Testis (tissue), 3 donors: ENCODE results near the gene HPS1. TPM values are rescaled to one million over a fixed set of nuclear protein-coding genes. Genes with fewer than 3 reads are reported as not detected.

Source experiments
- DNase-seq: peaks from one replicate; pipeline ENCODE4 v3.0.0-alpha.2; 2019
- H3K27ac ChIP-seq, 2 donors: fragments of 200-600 bp; sonication (generic); one replicate each; pipeline ENCODE4 v1.5.1; 2019
- H3K27me3 ChIP-seq: fragments of 200-600 bp; sonication (generic); one replicate; pipeline ENCODE4 v1.5.1; 2019
- H3K36me3 ChIP-seq: fragments of 200-600 bp; sonication (generic); one replicate; pipeline ENCODE4 v1.5.1; 2017; ENCODE audit warnings: low read depth; ENCODE audit errors: missing control alignments
- H3K4me1 ChIP-seq: fragments of 200-600 bp; sonication (generic); one replicate; pipeline ENCODE4 v1.5.1; 2019
- H3K4me3 ChIP-seq, 2 donors: fragments of 200-600 bp; sonication (generic); one replicate each; pipeline ENCODE4 v1.5.1; 2017 to 2019
- H3K9me3 ChIP-seq: fragments of 200-600 bp; sonication (generic); one replicate; pipeline ENCODE4 v1.5.1; 2017
- CTCF ChIP-seq, 3 experiments: fragments of 450-650 bp in 2 of 3; fragments of 200-600 bp in 1 of 3; sonication (generic) in 1 of 3; IDR thresholded peaks; one replicate each; pipeline ENCODE4 v1.5.1; 2016 to 2019; ENCODE audit warnings: antibody characterized with exemption in 3 of 3, mild to moderate bottlenecking in 2 of 3, moderate library complexity in 1 of 3
- POLR2A ChIP-seq: fragments of 450-650 bp; IDR thresholded peaks from one replicate; pipeline ENCODE4 v1.6.1; 2017; ENCODE audit warnings: antibody characterized with exemption, mild to moderate bottlenecking, moderate library complexity
- WGBS, 2 donors: methylation state at CpG; one replicate each; pipeline ENCODE4 v1.1.5; 2018; 5-methylcytosine and 5-hydroxymethylcytosine counted together
- intact Hi-C: fragments of 100-400 bp; cut with DNase I; formaldehyde crosslinking; loops from one replicate; pipeline ENCODE4 v1.15.1; 2023; ENCODE audit warnings: low total_unique reads
- polyA plus RNA-seq: library from polyadenylated mRNA; stranded (reverse); fragments of 350-450 nt; fragmentation: Illumina TruSeq; extraction: RNeasy Lipid Tissue Mini Kit (QIAGEN cat#74804); gene quantifications from one replicate; pipeline ENCODE4 v1.2.3, GENCODE V29; 2014; ENCODE audit warnings: low read depth, low replicate concordance; ENCODE audit not compliant: insufficient read depth
- total RNA-seq, 2 donors: library from RNA; depleted of rRNA; stranded (reverse); fragments of >200 nt; gene quantifications; one replicate each; pipeline ENCODE4 v1.2.3, GENCODE V29; 2016

HPS1 gene
- total and polyA plus RNA-seq, 3 donors from 2014 or later = 53.6 to 73.4 (median 59.4) TPM

GRCh38 chr10:98415731-98416119 is 31.0 kb downstream of the HPS1 start:
- no peak for DNase-seq
- Histone ChIP-seq H3K4me3 (no peak overlapping the region), H3K4me1 (peaks cover 9% of the 10 kb centered on the region), H3K9me3 (no peaks in the 10 kb centered on the region), H3K27me3 (no peaks in the 10 kb centered on the region), H3K36me3 (no peaks in the 10 kb centered on the region), H3K27ac (peak overlapping the region in 1 of 2 donors; percentile 72)
- intact Hi-C loops = no loop called here
- WGBS, 2 donors = 40 to 43% methylated on average over 7 to 8 of the region's 8 CpGs
- TF ChIP-seq CTCF (IDR thresholded peaks at IDR 0.05) (no peak), POLR2A (no peak)

GRCh38 chr10:98414932-98415730 is 31.6 kb downstream of the HPS1 start, which contains the start of gene PYROXD2:
TSS of gene PYROXD2 (minus strand) at chr10:98415182. CDS start at chr10:98415135, 47 bp downstream.
- no peaks in the 10 kb centered on the region for H3K36me3 ChIP-seq
- intact Hi-C loops = no loop called here
- 33 to 35% methylated on average over 7 to 25 of the region's 25 CpGs for WGBS, 2 donors

DNA sequence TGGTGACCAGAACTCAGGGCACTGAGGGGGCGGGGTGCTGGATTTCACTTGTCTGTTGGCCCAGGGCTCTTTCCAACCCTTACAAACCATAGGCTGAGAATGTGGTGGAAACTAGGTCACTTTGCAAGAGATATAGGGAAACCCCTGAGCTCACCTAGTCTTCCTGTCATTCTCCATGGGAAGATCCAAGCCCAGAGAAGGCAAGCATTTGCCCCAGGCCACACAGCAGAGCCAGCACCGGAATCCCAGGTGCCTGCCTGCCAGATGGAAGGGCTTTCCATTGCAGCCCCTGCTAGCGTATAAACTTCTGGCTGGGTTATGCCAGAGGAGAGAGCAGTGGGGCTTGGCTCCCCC is 32.2 kb downstream of the HPS1 start:
- DNase-seq = no peak
- intact Hi-C loops = no loop called here
- WGBS, 2 donors = 34 to 60% methylated on average over 3 of the region's 3 CpGs

More at GRCh38 chr10:98414932-98415730, 31.6 kb downstream of the HPS1 start, which contains the start of gene PYROXD2:
- DNase-seq = peak; percentile 93
- Histone ChIP-seq H3K4me1 (peaks cover 9% of the 10 kb centered on the region), H3K27me3 (no peaks in the 10 kb centered on the region), H3K27ac (peak within 1 kb of the TSS; percentile 35 to 72), H3K9me3 (no peaks in the 10 kb centered on the region), H3K4me3 (peak within 1 kb of the TSS; percentile 49 to 58)
- TF ChIP-seq CTCF (IDR thresholded peaks at IDR 0.05) (no peak), POLR2A (no peak)

DNA sequence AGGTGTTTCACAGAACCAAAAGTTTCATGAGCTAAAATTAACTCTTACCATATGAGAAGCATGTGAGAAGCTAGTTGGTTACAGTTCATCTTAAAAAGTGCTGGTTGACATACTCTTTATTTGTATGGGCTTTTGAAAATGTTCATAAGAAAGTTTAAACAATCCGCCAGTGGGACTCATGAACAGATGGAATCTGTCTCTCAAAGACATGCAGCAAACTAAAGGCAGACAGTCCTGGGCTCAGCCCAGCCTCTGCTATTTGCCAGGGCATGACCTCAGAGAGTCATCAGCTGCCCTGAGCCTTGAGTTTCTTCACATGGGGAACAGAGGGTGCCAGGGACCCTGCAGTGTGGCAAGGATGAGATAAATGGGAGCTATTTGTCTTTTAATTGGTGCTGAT is 35.0 kb downstream of the HPS1 start:
- no peaks in the 10 kb centered on the region for H3K27me3 ChIP-seq
- H3K27ac ChIP-seq = no peak overlapping the region
- peaks cover 9% of the 10 kb centered on the region for H3K4me1 ChIP-seq
- no peaks in the 10 kb centered on the region for H3K9me3 ChIP-seq
- no peak overlapping the region for H3K4me3 ChIP-seq
- DNase-seq = no peak
- WGBS, 2 donors = 89 to 93% methylated on average over 1 of the region's 1 CpG
- no peak for TF ChIP-seq CTCF (IDR thresholded peaks at IDR 0.05)
- intact Hi-C loops = no loop called here
- no peaks in the 10 kb centered on the region for H3K36me3 ChIP-seq

More for the DNA sequence above, 32.2 kb downstream of the HPS1 start:
- Histone ChIP-seq H3K9me3 (no peaks in the 10 kb centered on the region), H3K4me1 (peaks cover 9% of the 10 kb centered on the region), H3K36me3 (no peaks in the 10 kb centered on the region), H3K27ac (peak overlapping the region; percentile 35 to 72), H3K27me3 (no peaks in the 10 kb centered on the region), H3K4me3 (peak overlapping the region; percentile 49 to 58)
- TF ChIP-seq CTCF (IDR thresholded peaks at IDR 0.05) = no peak
- TF ChIP-seq POLR2A = no peak

- no peaks in the 10 kb centered on the region for H3K36me3 ChIP-seq
- intact Hi-C loops = no loop called here
- H3K27ac ChIP-seq = no peak overlapping the region
- no peaks in the 10 kb centered on the region for H3K9me3 ChIP-seq
- H3K4me1 ChIP-seq = peaks cover 9% of the 10 kb centered on the region
- TF ChIP-seq CTCF (IDR thresholded peaks at IDR 0.05) (no peak), POLR2A (no peak)
- H3K27me3 ChIP-seq = no peaks in the 10 kb centered on the region
- no peak for DNase-seq
- H3K4me3 ChIP-seq = no peak overlapping the region
- WGBS, 2 donors = 86 to 95% methylated on average over 10 to 11 of the region's 11 CpGs
Observed at GRCh38 chr10:98411166-98411565, 35.6 kb downstream of the HPS1 start.
